MCF 10A (cell line): ENCODE results near the gene DTX1. TPM values are rescaled to one million over a fixed set of nuclear protein-coding genes. Genes with fewer than 3 reads are reported as not detected.

ENCODE experiments used
- BruUV-seq: library from RNA; stranded (reverse); fragments of 400-500 nt; replicated peaks from 2 replicates; lab custom pipeline; 2021; lab: Mats Ljungman, UMichigan
- CTCF ChIA-PET: fragments of 300-600 bp; sonication (Branson Sonifier 250); formaldehyde crosslinking; extraction: SDS; loops from one replicate; lab custom pipeline; 2021; ENCODE audit warnings: antibody characterized with exemption, inconsistent platforms; lab: Yijun Ruan, JAX
- POLR2A ChIA-PET: fragments of 300-600, 350-650 bp; sonication (Branson Sonifier 250); formaldehyde crosslinking; extraction: SDS; loops from one replicate; lab custom pipeline; 2020; ENCODE audit warnings: antibody characterized with exemption, inconsistent platforms; lab: Yijun Ruan, JAX
- DNase-seq: peaks from one replicate; pipeline ENCODE4 v3.0.0-alpha.2; 2018; ENCODE audit not compliant: unreplicated experiment
- H3K27ac Mint-ChIP-seq: one replicate; pipeline ENCODE4 v1.8.0; 2022; ENCODE audit warnings: mild to moderate bottlenecking, low read depth, mixed read lengths; ENCODE audit not compliant: unreplicated experiment
- H3K27me3 Mint-ChIP-seq: one replicate; pipeline ENCODE4 v1.8.0; 2022; ENCODE audit warnings: mixed read lengths; ENCODE audit not compliant: insufficient read depth, unreplicated experiment
- H3K36me3 Mint-ChIP-seq: one replicate; pipeline ENCODE4 v1.8.0; 2022; ENCODE audit warnings: mild to moderate bottlenecking, moderate library complexity, mixed read lengths; ENCODE audit not compliant: insufficient read depth, unreplicated experiment
- H3K4me1 Mint-ChIP-seq: one replicate; pipeline ENCODE4 v1.8.0; 2022; ENCODE audit warnings: mixed read lengths; ENCODE audit not compliant: insufficient read depth, unreplicated experiment
- H3K4me3 Mint-ChIP-seq: one replicate; pipeline ENCODE4 v1.8.0; 2022; ENCODE audit warnings: mild to moderate bottlenecking, moderate library complexity, mixed read lengths; ENCODE audit not compliant: unreplicated experiment
- H3K9me3 Mint-ChIP-seq: one replicate; pipeline ENCODE4 v1.8.0; 2022; ENCODE audit warnings: mixed read lengths; ENCODE audit not compliant: unreplicated experiment
- CTCF ChIP-seq: fragments of 200-600 bp; IDR thresholded peaks from one replicate; pipeline ENCODE4 v1.8.0; 2022; ENCODE audit warnings: antibody characterized with exemption, mild to moderate bottlenecking; ENCODE audit not compliant: unreplicated experiment
- intact Hi-C: fragments of 100-400 bp; cut with micrococcal nuclease; formaldehyde crosslinking; loops from 2 replicates; pipeline ENCODE4 v1.14.1; 2022
- total RNA-seq: library from RNA; stranded (reverse); gene quantifications from 2 replicates; pipeline ENCODE4 v1.2.3, GENCODE V29; 2022

DTX1 gene
- total RNA-seq, 1 experiment from 2014 or later, result not detected

GRCh38 chr12:113054948-113055486, 1.5 kb upstream of the DTX1 start:
- no peak for TF ChIP-seq CTCF
- no peaks in the 10 kb centered on the region for H3K9me3 Mint-ChIP-seq
- DNase-seq, result no peak
- ChIA-PET CTCF (interaction anchor here (0.6 to 0.7 kb wide), 2 partner anchors 273 to 384 kb away, joined by 3 read pairs; no protein-coding TSS in a partner anchor), POLR2A (no interaction called here)
- no peak overlapping the region for H3K27ac Mint-ChIP-seq
- no peak overlapping the region for H3K4me3 Mint-ChIP-seq
- BruUV-seq, result no TSS peak
- intact Hi-C loops, result no loop called here
- no peaks in the 10 kb centered on the region for H3K4me1 Mint-ChIP-seq
- H3K36me3 Mint-ChIP-seq, result no peaks in the 10 kb centered on the region
- peaks cover 44% of the 10 kb centered on the region for H3K27me3 Mint-ChIP-seq

- no peak for DNase-seq
- Mint-ChIP-seq H3K27ac (no peak overlapping the region), H3K9me3 (no peaks in the 10 kb centered on the region), H3K4me1 (no peaks in the 10 kb centered on the region), H3K4me3 (no peak overlapping the region), H3K36me3 (no peaks in the 10 kb centered on the region), H3K27me3 (peaks cover 37% of the 10 kb centered on the region)
- intact Hi-C loops, result no loop called here
- CTCF ChIA-PET, result no interaction called here
- no peak for TF ChIP-seq CTCF
- POLR2A ChIA-PET, result no interaction called here
- BruUV-seq, result no TSS peak
These were observed 743 bp upstream of the DTX1 start for GRCh38 chr12:113055594-113056380.

- Mint-ChIP-seq H3K9me3 (no peaks in the 10 kb centered on the region), H3K27me3 (peaks cover 37% of the 10 kb centered on the region), H3K4me1 (no peaks in the 10 kb centered on the region), H3K4me3 (no peak overlapping the region), H3K27ac (no peak overlapping the region), H3K36me3 (no peaks in the 10 kb centered on the region)
- TF ChIP-seq CTCF, result no peak
- intact Hi-C loops, result no loop called here
- ChIA-PET CTCF (no interaction called here), POLR2A (no interaction called here)
- BruUV-seq, result no TSS peak
- no peak for DNase-seq
These were observed 224 bp upstream of the DTX1 start for GRCh38 chr12:113056381-113056630.

- Mint-ChIP-seq H3K9me3 (no peaks in the 10 kb centered on the region), H3K27me3 (peaks cover 35% of the 10 kb centered on the region), H3K27ac (no peak overlapping the region), H3K36me3 (no peaks in the 10 kb centered on the region), H3K4me1 (no peaks in the 10 kb centered on the region), H3K4me3 (no peak overlapping the region)
- ChIA-PET POLR2A (no interaction called here), CTCF (interaction anchor here (1.6 kb wide), 1 partner anchor 9 kb away, joined by 8 read pairs; no protein-coding TSS in a partner anchor)
- intact Hi-C loops, result no loop called here
- no TSS peak for BruUV-seq
- TF ChIP-seq CTCF, result no peak
- DNase-seq, result no peak
These were observed 1.3 kb downstream of the DTX1 start for GRCh38 chr12:113057565-113058485.
